HG02938 (cell line): ENCODE data around the gene TBC1D22A.

Source experiments
- ATAC-seq: cut with Tn5 transposase; IDR thresholded peaks from one replicate; pipeline ENCODE4 v1.9.1; 2021; ENCODE audit warnings: mild to moderate bottlenecking, moderate library complexity; ENCODE audit not compliant: unreplicated experiment

TBC1D22A gene

GRCh38 chr22:47019012-47019790, 256.8 kb downstream of the TBC1D22A start:
- no peak for ATAC-seq

GRCh38 chr22:47020166-47020565, 257.7 kb downstream of the TBC1D22A start:
- ATAC-seq, result no peak

- no peak for ATAC-seq
Observed at GRCh38 chr22:47021371-47022074, 259.1 kb downstream of the TBC1D22A start.

GRCh38 chr22:47022075-47022473, 259.6 kb downstream of the TBC1D22A start:
- ATAC-seq, result no peak

- ATAC-seq, result no peak
Observed at GRCh38 chr22:47022475-47022874, 260.0 kb downstream of the TBC1D22A start.

- no peak for ATAC-seq
Observed at GRCh38 chr22:47023871-47024270, 261.4 kb downstream of the TBC1D22A start.

- no peak for ATAC-seq
Observed at GRCh38 chr22:47027766-47028165, 265.3 kb downstream of the TBC1D22A start.

GRCh38 chr22:47029244-47030074, 267.0 kb downstream of the TBC1D22A start:
- no peak for ATAC-seq

- no peak for ATAC-seq
Observed at GRCh38 chr22:47030143-47030661, 267.8 kb downstream of the TBC1D22A start.

- no peak for ATAC-seq
Observed at GRCh38 chr22:47030881-47031627, 268.6 kb downstream of the TBC1D22A start.

GRCh38 chr22:47031628-47031915, 269.1 kb downstream of the TBC1D22A start:
- ATAC-seq, result no peak

GRCh38 chr22:47032091-47032943, 269.9 kb downstream of the TBC1D22A start:
- ATAC-seq, result no peak

GRCh38 chr22:47032956-47033647, 270.7 kb downstream of the TBC1D22A start:
- ATAC-seq, result no peak

GRCh38 chr22:47033648-47034000, 271.2 kb downstream of the TBC1D22A start:
- no peak for ATAC-seq

GRCh38 chr22:47034076-47034808, 271.8 kb downstream of the TBC1D22A start:
- no peak for ATAC-seq

GRCh38 chr22:47034905-47035419, 272.5 kb downstream of the TBC1D22A start:
- no peak for ATAC-seq

GRCh38 chr22:47035425-47035881, 273.0 kb downstream of the TBC1D22A start:
- ATAC-seq, result no peak

GRCh38 chr22:47036352-47036751, 273.9 kb downstream of the TBC1D22A start:
- ATAC-seq, result no peak
